Chondrocyte (in vitro differentiated cells): ENCODE data around the gene SP6. TPM values are rescaled to one million over a fixed set of nuclear protein-coding genes. Genes with fewer than 3 reads are reported as not detected.

Experiments
- DNase-seq: peaks from one replicate; pipeline ENCODE4 v3.0.0; 2021; ENCODE audit warnings: mixed read lengths, low spot score
- H3K27ac Mint-ChIP-seq: one replicate; pipeline ENCODE4 v1.8.0; 2021; ENCODE audit warnings: mild to moderate bottlenecking, moderate library complexity, mixed read lengths; ENCODE audit not compliant: unreplicated experiment
- H3K27me3 Mint-ChIP-seq: 2 replicates; pipeline ENCODE4 v1.8.0; 2021; ENCODE audit warnings: low read depth, mixed read lengths
- H3K36me3 Mint-ChIP-seq: 2 replicates; pipeline ENCODE4 v1.8.0; 2021; ENCODE audit warnings: low read depth, mixed read lengths
- H3K4me1 Mint-ChIP-seq: 2 replicates; pipeline ENCODE4 v1.8.0; 2021; ENCODE audit warnings: low read depth, mild to moderate bottlenecking, mixed read lengths
- H3K4me3 Mint-ChIP-seq: one replicate; pipeline ENCODE4 v1.8.0; 2021; ENCODE audit warnings: mild to moderate bottlenecking, moderate library complexity, mixed read lengths; ENCODE audit not compliant: unreplicated experiment
- H3K9me3 Mint-ChIP-seq: 2 replicates; pipeline ENCODE4 v1.8.0; 2021; ENCODE audit warnings: low read depth, mixed read lengths
- CTCF ChIP-seq: fragments of 200-600 bp; sonication (generic); IDR thresholded peaks from 2 replicates; pipeline ENCODE4 v1.5.0; 2021; ENCODE audit warnings: antibody characterized with exemption, mild to moderate bottlenecking, moderate library complexity
- total RNA-seq: library from RNA; stranded (reverse); gene quantifications from 3 replicates; pipeline ENCODE4 v1.2.1, GENCODE V29; 2021

SP6 gene
- total RNA-seq, 1 donor from 2014 or later = 0.05 TPM

GRCh38 chr17:47845716-47846075 is 5.3 kb downstream of the SP6 start:
- no peak for TF ChIP-seq CTCF
- Mint-ChIP-seq H3K4me1 (peaks cover 23% of the 10 kb centered on the region), H3K27me3 (peaks cover 29% of the 10 kb centered on the region), H3K4me3 (no peak overlapping the region), H3K27ac (no peak overlapping the region), H3K9me3 (no peaks in the 10 kb centered on the region), H3K36me3 (no peaks in the 10 kb centered on the region)
- no peak for DNase-seq

GRCh38 chr17:47844814-47845715 is 5.9 kb downstream of the SP6 start:
- peak; percentile 72 for TF ChIP-seq CTCF
- H3K36me3 Mint-ChIP-seq = no peaks in the 10 kb centered on the region
- H3K4me1 Mint-ChIP-seq = peaks cover 25% of the 10 kb centered on the region
- DNase-seq = no peak
- H3K27me3 Mint-ChIP-seq = peaks cover 29% of the 10 kb centered on the region
- no peaks in the 10 kb centered on the region for H3K9me3 Mint-ChIP-seq
- no peak overlapping the region for H3K4me3 Mint-ChIP-seq
- H3K27ac Mint-ChIP-seq = no peak overlapping the region

GRCh38 chr17:47844227-47844626 is 6.7 kb downstream of the SP6 start:
- Mint-ChIP-seq H3K27me3 (peaks cover 26% of the 10 kb centered on the region), H3K4me3 (no peak overlapping the region), H3K27ac (no peak overlapping the region), H3K4me1 (peaks cover 27% of the 10 kb centered on the region), H3K36me3 (no peaks in the 10 kb centered on the region), H3K9me3 (no peaks in the 10 kb centered on the region)
- TF ChIP-seq CTCF = no peak
- DNase-seq = no peak

GRCh38 chr17:47843391-47843730 is 7.6 kb downstream of the SP6 start:
- peaks cover 27% of the 10 kb centered on the region for H3K4me1 Mint-ChIP-seq
- H3K4me3 Mint-ChIP-seq = no peak overlapping the region
- H3K36me3 Mint-ChIP-seq = no peaks in the 10 kb centered on the region
- H3K27ac Mint-ChIP-seq = no peak overlapping the region
- peaks cover 18% of the 10 kb centered on the region for H3K27me3 Mint-ChIP-seq
- H3K9me3 Mint-ChIP-seq = no peaks in the 10 kb centered on the region
- peak; percentile 11 for TF ChIP-seq CTCF
- no peak for DNase-seq

- Mint-ChIP-seq H3K9me3 (no peaks in the 10 kb centered on the region), H3K4me1 (peaks cover 23% of the 10 kb centered on the region), H3K27ac (peak overlapping the region; percentile 79), H3K36me3 (peaks cover 2% of the 10 kb centered on the region), H3K27me3 (peaks cover 13% of the 10 kb centered on the region), H3K4me3 (peak overlapping the region; percentile 97)
- TF ChIP-seq CTCF = peak; percentile 68
- no peak for DNase-seq
Measured at GRCh38 chr17:47841488-47842291, 9.3 kb downstream of the SP6 start.
